ENCODE measurements around the gene RAP1GAP2. TPM values are rescaled to one million over a fixed set of nuclear protein-coding genes. Genes with fewer than 3 reads are reported as not detected.

RAP1GAP2 gene
- total and polyA plus RNA-seq, 7 experiments from 2014 or later = 0.54 to 95.6 (median 2.6) TPM

- POLR2A ChIA-PET = no interaction called here
Observed at GRCh38 chr17:2893422-2893914, 97.2 kb downstream of the RAP1GAP2 start.

GRCh38 chr17:2894782-2895181, 98.5 kb downstream of the RAP1GAP2 start:
- H3K36me3 ChIP-seq (ENCODE audit: control insufficient read depth in 2 of 3, insufficient read depth in 3 of 3, low read length in 3 of 3) = peaks cover 0 to 13% (median 0%) of the 10 kb centered on the region in 3 experiments
- Mint-ChIP-seq H3K9me3 (peaks cover 0 to 2% (median 0%) of the 10 kb centered on the region in 11 donors), H3K4me3 (no peak overlapping the region), H3K27me3 (no peaks in the 10 kb centered on the region), H3K36me3 (peaks cover 0 to 15% (median 9%) of the 10 kb centered on the region in 5 donors), H3K4me1 (peaks cover 0 to 29% (median 4%) of the 10 kb centered on the region in 7 donors), H3K27ac (no peak overlapping the region)
- no peaks in the 10 kb centered on the region for H3K9me3 ChIP-seq (ENCODE audit: control insufficient read depth in 2 of 3, low read length in 3 of 3)
- intact Hi-C loops (cut with micrococcal nuclease) = no loop called here
- DNase-seq (no peak), ATAC-seq (no peak)
- H3K4me3 ChIP-seq (ENCODE audit: low read length) = no peak overlapping the region
- ChIA-PET CTCF (no interaction called here), POLR2A (no interaction called here)
- no peaks in the 10 kb centered on the region for H3K27me3 ChIP-seq (ENCODE audit: control insufficient read depth in 2 of 2, insufficient read depth in 2 of 2, low read length in 2 of 2)
- H3K27ac ChIP-seq (ENCODE audit: low read depth, low read length) = no peak overlapping the region
- no peaks in the 10 kb centered on the region for H3K4me1 ChIP-seq (ENCODE audit: control insufficient read depth in 2 of 2, insufficient read depth in 2 of 2, low read length in 2 of 2)

More at GRCh38 chr17:2893422-2893914, 97.2 kb downstream of the RAP1GAP2 start:
- peaks cover 0 to 27% (median 4%) of the 10 kb centered on the region in 7 donors for H3K4me1 Mint-ChIP-seq
- H3K36me3 ChIP-seq (ENCODE audit: control insufficient read depth in 2 of 3, insufficient read depth in 3 of 3, low read length in 3 of 3) = peaks cover 0 to 13% (median 0%) of the 10 kb centered on the region in 3 experiments
- no peaks in the 10 kb centered on the region for H3K27me3 ChIP-seq (ENCODE audit: control insufficient read depth in 2 of 2, insufficient read depth in 2 of 2, low read length in 2 of 2)
- H3K4me3 ChIP-seq (ENCODE audit: low read length) = no peak overlapping the region
- H3K4me3 Mint-ChIP-seq = no peak overlapping the region
- ATAC-seq (no peak), DNase-seq (no peak)
- no peak overlapping the region for H3K27ac ChIP-seq (ENCODE audit: low read depth, low read length)
- H3K9me3 ChIP-seq (ENCODE audit: control insufficient read depth in 2 of 3, low read length in 3 of 3) = no peaks in the 10 kb centered on the region
- no peaks in the 10 kb centered on the region for H3K27me3 Mint-ChIP-seq
- CTCF ChIA-PET = no interaction called here
- H3K36me3 Mint-ChIP-seq = peaks cover 0 to 16% (median 9%) of the 10 kb centered on the region in 5 donors
- intact Hi-C loops (cut with micrococcal nuclease) = no loop called here
- H3K4me1 ChIP-seq (ENCODE audit: control insufficient read depth in 2 of 2, insufficient read depth in 2 of 2, low read length in 2 of 2) = no peaks in the 10 kb centered on the region
- H3K27ac Mint-ChIP-seq = no peak overlapping the region
- peaks cover 0 to 2% (median 0%) of the 10 kb centered on the region in 11 donors for H3K9me3 Mint-ChIP-seq

GRCh38 chr17:2897605-2898004, 101.4 kb downstream of the RAP1GAP2 start:
- DNase-seq (no peak), ATAC-seq (no peak)
- Histone ChIP-seq H3K4me1 (ENCODE audit: control insufficient read depth in 2 of 2, insufficient read depth in 2 of 2, low read length in 2 of 2) (no peaks in the 10 kb centered on the region), H3K27ac (ENCODE audit: low read depth, low read length) (no peak overlapping the region), H3K36me3 (ENCODE audit: control insufficient read depth in 2 of 3, insufficient read depth in 3 of 3, low read length in 3 of 3) (peaks cover 0 to 7% (median 0%) of the 10 kb centered on the region in 3 experiments), H3K9me3 (ENCODE audit: control insufficient read depth in 2 of 3, low read length in 3 of 3) (no peaks in the 10 kb centered on the region), H3K4me3 (ENCODE audit: low read length) (no peak overlapping the region), H3K27me3 (ENCODE audit: control insufficient read depth in 2 of 2, insufficient read depth in 2 of 2, low read length in 2 of 2) (no peaks in the 10 kb centered on the region)
- POLR2A ChIA-PET = no interaction called here
- peaks cover 0 to 10% (median 8%) of the 10 kb centered on the region in 5 donors for H3K36me3 Mint-ChIP-seq
- no peaks in the 10 kb centered on the region for H3K27me3 Mint-ChIP-seq
- peaks cover 0 to 2% (median 0%) of the 10 kb centered on the region in 11 donors for H3K9me3 Mint-ChIP-seq
- H3K27ac Mint-ChIP-seq = no peak overlapping the region
- peaks cover 0 to 25% (median 0%) of the 10 kb centered on the region in 7 donors for H3K4me1 Mint-ChIP-seq
- CTCF ChIA-PET = no interaction called here
- no peak overlapping the region for H3K4me3 Mint-ChIP-seq
- intact Hi-C loops (cut with micrococcal nuclease) = no loop called here

- ATAC-seq = no peak
- H3K9me3 ChIP-seq (ENCODE audit: control insufficient read depth in 2 of 3, low read length in 3 of 3) = no peaks in the 10 kb centered on the region
- intact Hi-C loops (cut with micrococcal nuclease) = no loop called here
- H3K27ac Mint-ChIP-seq = no peak overlapping the region
- H3K4me3 Mint-ChIP-seq = no peak overlapping the region
- H3K27me3 Mint-ChIP-seq = no peaks in the 10 kb centered on the region
- no peak overlapping the region for H3K4me3 ChIP-seq (ENCODE audit: low read length)
- H3K36me3 Mint-ChIP-seq = peaks cover 0 to 8% (median 6%) of the 10 kb centered on the region in 5 donors
- no peak for DNase-seq
- H3K4me1 Mint-ChIP-seq = peaks cover 0 to 29% (median 0%) of the 10 kb centered on the region in 7 donors
- H3K36me3 ChIP-seq (ENCODE audit: control insufficient read depth in 2 of 3, insufficient read depth in 3 of 3, low read length in 3 of 3) = peaks cover 0 to 7% (median 0%) of the 10 kb centered on the region in 3 experiments
- H3K9me3 Mint-ChIP-seq = peaks cover 0 to 2% (median 0%) of the 10 kb centered on the region in 11 donors
- H3K27ac ChIP-seq (ENCODE audit: low read depth, low read length) = no peak overlapping the region
- ChIA-PET CTCF (no interaction called here), POLR2A (interaction anchor here (0.6 kb wide), 1 partner anchor 45 kb away, joined by 3 read pairs; no protein-coding TSS in a partner anchor)
- H3K4me1 ChIP-seq (ENCODE audit: control insufficient read depth in 2 of 2, insufficient read depth in 2 of 2, low read length in 2 of 2) = no peaks in the 10 kb centered on the region
- H3K27me3 ChIP-seq (ENCODE audit: control insufficient read depth in 2 of 2, insufficient read depth in 2 of 2, low read length in 2 of 2) = no peaks in the 10 kb centered on the region
Observed at GRCh38 chr17:2898255-2898926, 102.2 kb downstream of the RAP1GAP2 start.

- H3K4me3 ChIP-seq (ENCODE audit: low read length) = no peak overlapping the region
- Mint-ChIP-seq H3K9me3 (peaks cover 0 to 2% (median 0%) of the 10 kb centered on the region in 11 donors), H3K27me3 (no peaks in the 10 kb centered on the region), H3K36me3 (peaks cover 0 to 9% (median 6%) of the 10 kb centered on the region in 5 donors), H3K4me1 (peaks cover 0 to 27% (median 0%) of the 10 kb centered on the region in 7 donors), H3K27ac (no peak overlapping the region), H3K4me3 (no peak overlapping the region)
- no peak overlapping the region for H3K27ac ChIP-seq (ENCODE audit: low read depth, low read length)
- H3K36me3 ChIP-seq (ENCODE audit: control insufficient read depth in 2 of 3, insufficient read depth in 3 of 3, low read length in 3 of 3) = peaks cover 0 to 2% (median 0%) of the 10 kb centered on the region in 3 experiments
- intact Hi-C loops (cut with micrococcal nuclease) = no loop called here
- H3K27me3 ChIP-seq (ENCODE audit: control insufficient read depth in 2 of 2, insufficient read depth in 2 of 2, low read length in 2 of 2) = no peaks in the 10 kb centered on the region
- no peaks in the 10 kb centered on the region for H3K9me3 ChIP-seq (ENCODE audit: control insufficient read depth in 2 of 3, low read length in 3 of 3)
- DNase-seq = no peak
- ChIA-PET CTCF (no interaction called here), POLR2A (no interaction called here)
- no peak for ATAC-seq
- H3K4me1 ChIP-seq (ENCODE audit: control insufficient read depth in 2 of 2, insufficient read depth in 2 of 2, low read length in 2 of 2) = no peaks in the 10 kb centered on the region
Observed at GRCh38 chr17:2899906-2900305, 103.7 kb downstream of the RAP1GAP2 start.

- Histone ChIP-seq H3K27me3 (ENCODE audit: control insufficient read depth in 2 of 2, insufficient read depth in 2 of 2, low read length in 2 of 2) (no peaks in the 10 kb centered on the region), H3K36me3 (ENCODE audit: control insufficient read depth in 2 of 3, insufficient read depth in 3 of 3, low read length in 3 of 3) (peaks cover 0 to 9% (median 0%) of the 10 kb centered on the region in 3 experiments), H3K9me3 (ENCODE audit: control insufficient read depth in 2 of 3, low read length in 3 of 3) (no peaks in the 10 kb centered on the region), H3K4me3 (ENCODE audit: low read length) (no peak overlapping the region), H3K4me1 (ENCODE audit: control insufficient read depth in 2 of 2, insufficient read depth in 2 of 2, low read length in 2 of 2) (no peaks in the 10 kb centered on the region), H3K27ac (ENCODE audit: low read depth, low read length) (no peak overlapping the region)
- Mint-ChIP-seq H3K27ac (no peak overlapping the region), H3K4me3 (no peak overlapping the region), H3K4me1 (peaks cover 0 to 27% (median 0%) of the 10 kb centered on the region in 7 donors), H3K27me3 (no peaks in the 10 kb centered on the region), H3K9me3 (peaks cover 0 to 2% (median 0%) of the 10 kb centered on the region in 11 donors), H3K36me3 (peaks cover 0 to 14% (median 5%) of the 10 kb centered on the region in 5 donors)
- no peak for DNase-seq
- intact Hi-C loops (cut with micrococcal nuclease) = no loop called here
- no peak for ATAC-seq
- ChIA-PET CTCF (no interaction called here), POLR2A (no interaction called here)
Observed at GRCh38 chr17:2900842-2901241, 104.6 kb downstream of the RAP1GAP2 start.
